NCI-H524 treated with DMSO at 0.1 percent for 48 hours (cell line): ENCODE measurements around the gene DVL1.
A peak's percentile ranks its signal among the peaks of the same experiment; 100 is the strongest.
"Not testable (repeated sequence)": the region's sequence is repeated elsewhere in the genome, so short reads cannot be mapped to it uniquely, and the experiment has no call there.

Experiments
- DNase-seq: peaks from one replicate; lab custom pipeline; 2025; lab: John Stamatoyannopoulos, UW

The DVL1 gene

DNA sequence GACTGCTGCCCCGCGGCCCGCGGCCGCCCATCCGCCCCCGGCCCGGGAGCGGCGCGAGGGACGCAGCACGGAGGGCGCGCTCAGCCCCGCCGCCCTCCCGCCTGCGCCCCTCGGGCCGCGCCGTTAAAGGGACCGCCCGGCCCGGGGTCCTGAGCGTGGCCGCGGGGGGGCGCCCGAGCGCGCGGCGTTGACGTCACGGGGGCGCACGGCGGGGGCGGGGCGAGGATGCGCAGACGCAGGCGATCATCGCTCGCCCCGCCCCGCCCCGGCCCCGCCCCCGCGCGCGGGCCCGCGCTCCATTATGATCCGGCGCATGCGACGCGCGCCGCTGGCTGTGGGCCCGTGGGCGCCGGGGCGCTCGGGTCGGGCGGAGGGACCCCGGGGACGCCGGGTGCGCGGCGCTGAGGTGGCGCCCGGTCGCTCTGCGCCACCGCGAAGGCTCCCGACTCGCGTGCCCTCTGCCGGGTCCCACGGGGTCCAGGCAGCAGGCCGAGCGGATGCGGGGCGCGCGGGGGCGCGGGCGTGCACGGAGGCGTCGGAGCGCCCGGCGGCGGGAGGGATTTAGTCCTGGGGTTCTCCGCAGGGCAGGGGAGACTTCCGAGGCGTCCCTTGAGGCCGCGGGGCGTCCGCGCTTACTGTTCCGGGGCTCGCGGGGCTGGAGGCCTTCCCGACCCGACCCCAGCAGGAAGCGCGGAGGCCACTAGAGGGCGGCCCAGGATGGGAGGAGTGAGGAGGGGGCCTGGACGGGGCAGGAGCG, at the start of gene DVL1:
TSS of gene DVL1 (minus strand) at position 163 of the 757 bp plus-strand sequence. CDS start 353 bp downstream, outside the sequence.
- DNase-seq: no peak

DNA sequence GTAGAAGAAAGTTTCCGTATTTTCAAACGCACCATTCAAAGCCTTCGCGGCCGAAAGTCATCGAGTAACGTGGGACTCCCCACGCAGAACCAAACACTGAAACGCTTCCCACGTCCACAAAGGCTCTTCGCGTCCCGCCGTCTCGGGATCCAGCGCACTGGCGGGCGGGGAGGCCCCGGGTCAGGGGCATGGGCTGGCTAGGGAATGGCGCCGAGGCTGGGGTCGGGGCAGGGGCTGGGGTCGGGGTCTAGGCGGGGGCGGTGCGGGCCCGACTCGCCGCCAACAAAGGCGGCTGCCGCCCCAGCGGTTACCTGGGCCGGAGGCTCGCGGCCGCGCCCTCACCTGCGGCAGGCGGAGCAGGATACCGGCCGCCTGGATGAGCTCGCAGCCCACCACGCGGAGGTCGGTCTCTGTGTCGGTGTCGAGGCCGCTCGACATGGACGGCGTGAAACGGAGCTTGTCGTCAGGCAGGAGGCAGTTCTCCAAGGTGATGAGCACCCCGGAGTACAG, 49.5 kb upstream of the DVL1 start:
- no peak for DNase-seq

- no peak for DNase-seq
Observed at GRCh38 chr1:1397839-1398523, 48.8 kb upstream of the DVL1 start.

DNA sequence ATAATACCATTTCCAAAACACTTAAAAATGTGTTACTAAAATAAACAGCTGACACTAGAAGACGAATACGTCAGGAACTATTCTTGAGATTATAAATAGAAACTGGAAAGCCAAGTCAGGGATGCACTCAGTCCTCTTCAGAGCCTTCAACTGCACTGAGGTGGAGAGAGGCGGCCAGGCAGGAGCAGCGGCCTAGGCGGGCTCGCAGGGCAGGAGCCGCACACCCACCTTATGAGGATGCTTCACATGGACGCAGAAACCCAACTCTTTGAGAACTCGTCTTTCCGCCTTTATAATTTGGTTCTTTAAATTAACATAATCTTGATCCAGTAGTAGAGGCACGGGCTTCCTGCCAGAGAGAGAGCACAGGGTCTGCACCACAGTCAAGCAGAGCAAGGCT, 45.9 kb upstream of the DVL1 start:
- DNase-seq: no peak

DNA sequence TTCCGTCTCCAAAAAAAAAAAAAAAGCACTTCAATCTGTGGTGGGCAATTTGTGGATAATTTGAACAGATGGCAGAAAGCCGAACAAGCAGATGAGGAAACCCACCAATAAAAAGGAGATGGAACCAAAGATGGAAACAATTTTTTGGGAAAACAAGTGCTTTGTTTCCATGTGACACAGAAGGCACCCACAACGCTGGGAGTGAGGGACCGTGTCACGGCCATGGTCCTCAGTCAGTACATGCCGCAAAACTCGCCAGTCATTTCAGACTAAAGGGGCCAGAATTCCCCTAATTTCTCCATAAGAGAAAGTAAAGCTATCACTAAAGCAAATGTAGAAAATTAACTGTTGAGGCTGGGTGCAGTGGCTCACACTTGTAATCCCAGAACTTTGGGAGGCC, 44.9 kb upstream of the DVL1 start:
- DNase-seq: no peak

DNA sequence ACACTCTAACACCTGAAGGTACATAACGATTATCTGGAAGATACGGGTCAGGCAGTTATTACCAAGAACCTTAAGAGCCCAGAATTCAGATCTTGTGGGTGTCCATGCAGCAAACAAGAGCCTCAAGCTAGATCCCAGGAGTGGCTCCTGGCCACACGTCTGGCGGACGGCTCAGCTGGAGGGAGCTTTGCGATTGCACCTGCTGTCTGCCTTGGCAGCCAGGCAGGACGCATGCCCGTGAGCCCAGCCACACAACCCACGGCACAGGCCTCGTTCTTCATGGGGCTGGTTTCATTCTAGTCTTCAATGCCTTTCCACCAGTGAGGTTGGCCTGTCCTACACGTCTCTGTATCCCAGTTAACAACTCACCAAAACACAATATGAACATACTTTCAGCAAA, 44.2 kb upstream of the DVL1 start:
- no peak for DNase-seq

DNA sequence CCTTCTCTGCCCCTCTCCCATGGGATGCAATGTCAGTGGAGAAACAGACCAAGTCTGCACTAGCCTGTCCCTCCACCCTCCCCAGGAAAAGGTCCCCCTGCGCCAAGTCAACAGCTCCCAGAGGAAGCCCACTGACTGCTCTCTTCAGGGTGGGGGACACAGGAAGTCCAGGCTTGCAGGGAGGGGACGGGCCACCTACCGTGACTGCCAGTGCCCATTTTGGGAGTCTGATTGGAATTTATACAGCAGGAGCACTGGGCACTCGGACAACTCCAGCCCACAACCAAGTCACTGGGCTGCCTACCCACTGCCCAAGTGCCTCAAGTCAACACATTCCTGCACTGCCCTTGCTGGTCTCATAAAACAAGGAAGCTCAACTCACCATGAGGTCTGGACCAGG, 43.8 kb upstream of the DVL1 start:
- no peak for DNase-seq

GRCh38 chr1:1391225-1391624, 42.0 kb upstream of the DVL1 start:
- DNase-seq: no peak

DNA sequence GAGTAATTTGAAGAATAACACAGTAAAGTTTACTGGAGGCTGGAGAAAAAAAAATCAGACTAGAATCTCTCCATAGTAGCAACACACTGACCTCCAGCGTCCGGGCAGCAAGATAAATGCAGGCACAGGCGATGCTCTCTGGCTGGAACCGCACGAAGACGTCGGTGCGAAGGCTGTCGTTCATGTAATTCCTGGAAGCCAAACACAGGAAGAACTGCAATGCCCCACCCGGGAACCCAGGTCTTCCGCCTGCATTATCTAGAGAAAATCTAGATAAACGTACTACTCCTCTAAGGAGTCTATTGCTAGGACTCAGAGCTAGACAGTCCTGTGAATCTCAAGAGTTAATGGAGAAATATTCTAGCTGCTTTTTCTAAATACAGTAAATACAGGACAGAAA, 41.5 kb upstream of the DVL1 start:
- DNase-seq: no peak

- no peak for DNase-seq
Observed at GRCh38 chr1:1388078-1388472, 38.9 kb upstream of the DVL1 start.

GRCh38 chr1:1387098-1388077, 38.2 kb upstream of the DVL1 start:
- no peak for DNase-seq

- DNase-seq: no peak
Observed at GRCh38 chr1:1385931-1386330, 36.7 kb upstream of the DVL1 start.

DNA sequence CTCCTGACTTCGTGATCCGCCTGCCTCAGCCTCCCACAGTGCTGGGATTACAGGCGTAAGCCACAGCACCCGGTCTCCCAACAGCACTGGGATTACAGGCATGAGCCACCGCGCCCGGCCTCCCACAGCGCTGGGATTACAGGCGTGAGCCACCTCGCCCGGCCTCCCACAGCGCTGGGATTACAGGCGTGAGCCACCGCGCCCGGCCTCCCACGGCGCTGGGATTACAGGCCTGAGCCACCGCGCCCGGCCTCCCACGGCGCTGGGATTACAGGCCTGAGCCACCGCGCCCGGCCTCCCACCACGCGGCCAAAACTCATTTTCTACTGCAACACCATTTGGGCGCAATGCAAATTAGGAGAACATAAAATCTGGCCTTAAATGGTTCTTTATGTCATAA, 36.1 kb upstream of the DVL1 start:
- not testable (repeated sequence) for DNase-seq

- no peak for DNase-seq
Observed at GRCh38 chr1:1381294-1381693, 32.1 kb upstream of the DVL1 start.

DNA sequence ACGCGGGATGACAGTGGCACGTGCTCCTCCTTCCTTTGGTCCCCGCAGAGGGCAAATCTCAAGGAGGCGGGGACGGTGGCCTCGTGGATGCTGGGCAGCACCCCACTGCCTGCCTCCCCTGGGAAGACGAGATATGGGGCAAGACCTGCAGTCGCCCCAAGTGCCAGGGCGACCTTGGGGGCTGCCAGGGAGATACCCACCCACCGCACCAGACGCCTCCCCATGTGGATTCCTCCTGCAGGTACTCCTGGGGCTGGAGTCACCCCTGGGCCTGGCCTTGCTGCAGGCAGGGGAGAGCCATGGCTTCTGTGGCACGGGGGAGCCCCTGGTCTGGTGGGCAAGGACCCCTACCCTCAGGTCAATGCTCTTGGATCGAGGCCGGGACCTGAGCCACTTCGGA, 31.6 kb upstream of the DVL1 start:
- DNase-seq: no peak

DNA sequence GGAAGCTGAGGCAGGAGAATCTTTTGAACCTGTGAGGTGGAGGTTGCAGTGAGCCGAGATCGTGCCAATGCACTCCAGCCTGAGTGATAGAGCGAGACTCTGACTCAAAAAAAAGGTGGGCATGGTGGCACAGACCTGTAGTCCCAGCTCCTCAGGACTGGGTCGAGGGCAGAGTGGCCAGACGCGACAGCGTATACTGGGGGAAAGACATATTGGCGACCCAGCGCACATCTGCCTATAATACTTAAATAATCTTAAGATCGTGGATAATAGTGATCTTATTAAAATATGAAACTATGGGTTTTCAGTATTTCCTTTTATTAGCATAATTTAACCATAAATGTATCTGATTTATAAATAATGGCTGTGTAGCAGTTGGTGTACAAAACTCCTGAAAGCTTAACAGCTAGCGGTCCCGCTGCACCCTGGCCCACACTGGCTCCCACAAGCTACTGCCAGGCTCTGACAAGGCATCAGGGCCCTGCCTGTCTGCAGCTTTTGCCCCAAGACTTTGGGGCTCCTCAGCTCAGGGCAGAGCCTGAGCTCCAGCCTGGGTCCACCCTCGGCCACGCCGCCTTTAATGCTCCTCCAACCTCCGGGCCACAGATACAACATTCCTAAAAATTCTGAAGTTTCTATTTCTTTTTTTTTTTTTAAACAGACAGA, 28.5 kb upstream of the DVL1 start:
- no peak for DNase-seq

- DNase-seq: no peak
Observed at GRCh38 chr1:1376551-1377226, 27.5 kb upstream of the DVL1 start.

- DNase-seq: peak; percentile 92
Observed at GRCh38 chr1:1374929-1375662, 25.9 kb upstream of the DVL1 start, which contains the start of gene AURKAIP1. Gene AURKAIP1, minus strand, starts transcription at chr1:1375207. Its CDS starts 451 bp downstream, at chr1:1374756.

DNA sequence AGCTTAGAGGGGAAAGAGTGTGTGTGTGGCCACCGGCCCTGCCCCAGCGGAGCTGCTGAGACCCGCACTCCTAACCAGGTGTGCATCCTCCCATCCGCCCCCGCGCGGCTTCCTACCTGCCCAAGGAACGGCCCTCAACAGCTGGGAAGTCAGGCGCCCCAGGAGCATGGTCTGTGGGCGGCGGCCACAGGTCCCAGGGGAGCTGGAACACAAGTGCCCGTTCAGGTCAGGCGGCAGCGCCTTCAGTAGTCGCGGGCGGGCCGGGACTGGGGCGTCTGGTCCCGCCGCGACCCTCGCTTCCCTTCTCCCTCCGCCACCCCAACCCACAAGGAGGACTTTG, 25.3 kb upstream of the DVL1 start:
- no peak for DNase-seq

GRCh38 chr1:1373815-1374588, 24.8 kb upstream of the DVL1 start:
- DNase-seq: no peak
